ENCODE data around the gene ENPP6.

Gene ENPP6

GRCh38 chr4:184193556-184194525 is 23.8 kb downstream of the ENPP6 start:
- in situ Hi-C loops (cut with HindIII; ENCODE audit: low pct_ligation_motif_present, low sequenced_read_pairs): no loop called here
- no peak for DNase-seq
- TF ChIP-seq CTCF (IDR thresholded peaks at IDR 0.05; ENCODE audit: low read depth, low read length, missing control alignments): no peak
- no peak overlapping the region for H3K27ac ChIP-seq
- no peak overlapping the region for H3K4me3 ChIP-seq (ENCODE audit: low read depth, low read length)
- H3K36me3 ChIP-seq (replicated peaks): no peaks in the 10 kb centered on the region
- no peaks in the 10 kb centered on the region for H3K27me3 ChIP-seq (replicated peaks)

- in situ Hi-C loops (cut with HindIII; ENCODE audit: low pct_ligation_motif_present, low sequenced_read_pairs): no loop called here
- DNase-seq: no peak
Observed at GRCh38 chr4:184192933-184193332, 24.7 kb downstream of the ENPP6 start.

GRCh38 chr4:184191267-184191666 is 26.4 kb downstream of the ENPP6 start:
- Histone ChIP-seq H3K4me3 (ENCODE audit: low read depth, low read length) (no peak overlapping the region), H3K27ac (no peak overlapping the region), H3K27me3 (replicated peaks) (no peaks in the 10 kb centered on the region), H3K36me3 (replicated peaks) (no peaks in the 10 kb centered on the region)
- DNase-seq: no peak
- TF ChIP-seq CTCF (IDR thresholded peaks at IDR 0.05; ENCODE audit: low read depth, low read length, missing control alignments): no peak
- in situ Hi-C loops (cut with HindIII; ENCODE audit: low pct_ligation_motif_present, low sequenced_read_pairs): no loop called here

More at GRCh38 chr4:184192933-184193332, 24.7 kb downstream of the ENPP6 start:
- Histone ChIP-seq H3K27me3 (replicated peaks) (no peaks in the 10 kb centered on the region), H3K27ac (no peak overlapping the region), H3K4me3 (ENCODE audit: low read depth, low read length) (no peak overlapping the region), H3K36me3 (replicated peaks) (no peaks in the 10 kb centered on the region)
- TF ChIP-seq CTCF (IDR thresholded peaks at IDR 0.05; ENCODE audit: low read depth, low read length, missing control alignments): no peak

GRCh38 chr4:184190711-184191110 is 27.0 kb downstream of the ENPP6 start:
- in situ Hi-C loops (cut with HindIII; ENCODE audit: low pct_ligation_motif_present, low sequenced_read_pairs): no loop called here
- Histone ChIP-seq H3K27me3 (replicated peaks) (no peaks in the 10 kb centered on the region), H3K4me3 (ENCODE audit: low read depth, low read length) (no peak overlapping the region), H3K36me3 (replicated peaks) (no peaks in the 10 kb centered on the region), H3K27ac (no peak overlapping the region)
- DNase-seq: no peak
- no peak for TF ChIP-seq CTCF (IDR thresholded peaks at IDR 0.05; ENCODE audit: low read depth, low read length, missing control alignments)

- no peak for TF ChIP-seq CTCF (IDR thresholded peaks at IDR 0.05; ENCODE audit: low read depth, low read length, missing control alignments)
- in situ Hi-C loops (cut with HindIII; ENCODE audit: low pct_ligation_motif_present, low sequenced_read_pairs): no loop called here
- no peak for DNase-seq
- Histone ChIP-seq H3K27ac (no peak overlapping the region), H3K4me3 (ENCODE audit: low read depth, low read length) (no peak overlapping the region), H3K27me3 (replicated peaks) (no peaks in the 10 kb centered on the region), H3K36me3 (replicated peaks) (no peaks in the 10 kb centered on the region)
Observed at GRCh38 chr4:184189966-184190365, 27.7 kb downstream of the ENPP6 start.
